Measurements from ENCODE around the gene LGALS4.

- TF ChIP-seq CTCF (conservative IDR thresholded peaks at IDR 0.05; ENCODE audit: low read length) (no peak), EZH2phosphoT487 (IDR thresholded peaks at IDR 0.05; ENCODE audit: borderline replicate concordance, low read depth, low read length) (no peak)
Measured at GRCh38 chr19:38786572-38787265, 26.0 kb downstream of the LGALS4 start.
